Measurements from ENCODE around the gene GARIN5A.

GARIN5A gene

GRCh38 chr19:50435627-50436026 lies 41.0 kb downstream of the GARIN5A start:
- in situ Hi-C loops (cut with HindIII; ENCODE audit: low sequenced_read_pairs), result no loop called here

DNA sequence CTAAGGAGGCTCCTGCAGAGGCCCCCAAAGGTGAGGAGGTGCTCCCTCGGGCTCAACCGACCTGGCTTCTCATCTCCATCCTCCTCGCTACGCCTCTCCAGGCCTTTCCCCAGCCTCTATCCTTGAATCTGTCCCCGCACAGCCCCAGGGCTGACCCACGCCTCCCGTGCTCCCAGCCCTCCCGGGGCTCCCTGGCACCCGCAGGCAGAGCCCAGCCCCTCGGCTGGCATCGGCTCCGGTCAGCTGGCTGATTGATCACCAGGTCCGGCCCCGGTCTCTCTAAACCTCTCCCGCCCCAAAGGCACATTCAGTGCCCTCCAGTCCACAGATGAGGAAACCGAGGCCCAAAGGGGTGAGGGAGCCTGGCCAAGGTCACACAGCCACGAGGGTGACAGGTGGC lies 41.4 kb downstream of the GARIN5A start:
- in situ Hi-C loops (cut with HindIII; ENCODE audit: low sequenced_read_pairs), result no loop called here

DNA sequence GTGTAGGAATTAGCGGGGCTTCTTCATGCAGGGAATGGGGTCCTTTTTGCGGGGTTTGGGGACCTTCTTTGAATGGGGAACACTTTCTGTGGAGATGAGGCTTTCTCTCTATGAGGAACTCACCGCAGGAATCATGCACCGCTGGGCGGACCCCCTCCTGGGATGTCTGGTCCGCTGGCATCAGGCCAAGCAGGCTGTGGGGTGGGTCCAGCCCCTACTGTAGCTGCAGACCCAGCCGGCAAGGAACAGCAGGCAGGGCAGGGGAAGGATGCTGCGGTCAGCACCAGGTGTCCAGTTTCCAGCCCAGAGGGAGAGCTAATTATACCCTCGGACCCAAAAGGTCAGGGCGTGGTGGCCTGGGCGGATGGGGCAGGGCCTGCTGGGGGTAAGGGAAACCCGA lies 42.1 kb downstream of the GARIN5A start:
- in situ Hi-C loops (cut with HindIII; ENCODE audit: low sequenced_read_pairs), result no loop called here

GRCh38 chr19:50433201-50434180 lies 43.2 kb downstream of the GARIN5A start:
- in situ Hi-C loops (cut with HindIII; ENCODE audit: low sequenced_read_pairs), result no loop called here

GRCh38 chr19:50432221-50433028 lies 44.2 kb downstream of the GARIN5A start, which contains the start of gene MYBPC2:
Gene MYBPC2 (plus strand): TSS chr19:50432892. CDS start chr19:50432954, 62 bp downstream.
- in situ Hi-C loops (cut with HindIII; ENCODE audit: low sequenced_read_pairs), result no loop called here

GRCh38 chr19:50431343-50432220 lies 45.1 kb downstream of the GARIN5A start:
- in situ Hi-C loops (cut with HindIII; ENCODE audit: low sequenced_read_pairs), result no loop called here

- in situ Hi-C loops (cut with HindIII; ENCODE audit: low sequenced_read_pairs), result no loop called here
These were observed 45.7 kb downstream of the GARIN5A start for GRCh38 chr19:50430888-50431342.

GRCh38 chr19:50428772-50429463 lies 47.7 kb downstream of the GARIN5A start:
- in situ Hi-C loops (cut with HindIII; ENCODE audit: low sequenced_read_pairs), result no loop called here

- in situ Hi-C loops (cut with HindIII; ENCODE audit: low sequenced_read_pairs), result no loop called here
These were observed 48.6 kb downstream of the GARIN5A start for GRCh38 chr19:50427997-50428425.

GRCh38 chr19:50427318-50427925 lies 49.2 kb downstream of the GARIN5A start:
- in situ Hi-C loops (cut with HindIII; ENCODE audit: low sequenced_read_pairs), result no loop called here

- in situ Hi-C loops (cut with HindIII; ENCODE audit: low sequenced_read_pairs), result no loop called here
These were observed 51.1 kb downstream of the GARIN5A start for GRCh38 chr19:50425581-50425980.

DNA sequence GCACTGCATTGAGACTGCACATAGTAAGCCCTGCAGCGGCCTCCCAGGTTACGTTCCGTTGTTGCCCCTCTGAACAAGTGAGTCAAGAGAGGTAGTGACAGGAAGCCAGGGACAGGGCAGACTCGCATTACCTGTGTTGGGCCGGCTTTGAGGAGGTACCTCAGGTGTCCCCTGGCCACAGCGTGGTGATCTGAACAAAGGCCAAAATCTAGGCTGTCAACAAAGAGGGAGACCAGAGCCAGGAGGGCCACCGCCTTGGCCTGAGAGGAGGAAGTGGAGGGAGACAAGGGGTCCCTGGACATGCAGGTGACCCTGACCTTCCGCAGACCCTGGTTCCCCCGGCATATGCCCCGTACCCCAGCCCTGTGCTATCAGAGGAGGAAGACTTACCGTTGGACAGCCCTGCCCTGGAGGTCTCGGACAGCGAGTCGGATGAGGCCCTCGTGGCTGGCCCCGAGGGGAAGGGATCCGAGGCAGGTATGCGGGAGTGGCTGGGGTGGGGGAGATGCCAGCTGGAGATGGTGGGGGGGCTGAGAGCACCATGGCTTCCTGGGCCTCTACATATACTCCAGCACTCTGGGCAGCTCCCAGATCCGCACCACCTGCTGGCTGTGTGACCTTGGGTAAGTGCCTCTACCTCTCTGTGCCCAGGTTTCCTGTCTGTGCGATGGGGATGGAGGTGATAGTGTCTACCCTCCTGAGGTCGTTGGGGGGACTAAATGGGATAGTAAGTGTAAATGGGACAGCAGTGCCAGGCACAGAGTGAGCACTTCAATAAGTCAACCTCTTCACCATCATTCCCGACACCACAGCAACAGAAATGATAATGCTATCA lies 53.2 kb downstream of the GARIN5A start:
- in situ Hi-C loops (cut with HindIII; ENCODE audit: low sequenced_read_pairs), result no loop called here

GRCh38 chr19:50422397-50423278 lies 54.0 kb downstream of the GARIN5A start:
- in situ Hi-C loops (cut with HindIII; ENCODE audit: low sequenced_read_pairs), result no loop called here

- in situ Hi-C loops (cut with HindIII; ENCODE audit: low sequenced_read_pairs), result no loop called here
These were observed 55.8 kb downstream of the GARIN5A start for GRCh38 chr19:50420808-50421207.

DNA sequence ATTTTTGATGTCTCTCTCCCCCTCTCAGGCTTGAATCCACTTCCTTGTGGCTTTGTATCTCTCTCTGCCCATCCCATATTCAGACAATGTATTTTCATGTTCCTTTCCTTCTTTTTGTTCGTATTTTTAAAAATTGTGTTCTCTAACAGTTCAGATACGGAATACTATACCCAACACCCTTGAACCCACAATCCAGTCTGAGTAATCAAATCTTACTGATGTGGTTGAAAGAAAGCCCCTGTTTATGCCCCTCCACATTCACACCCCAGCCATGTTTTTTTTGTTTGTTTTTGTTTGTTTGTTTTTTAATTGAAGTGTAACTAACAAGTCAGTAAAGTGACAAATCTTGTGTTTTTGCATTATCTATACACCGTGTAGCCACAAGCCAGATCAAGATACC lies 56.5 kb downstream of the GARIN5A start:
- in situ Hi-C loops (cut with HindIII; ENCODE audit: low sequenced_read_pairs), result no loop called here

DNA sequence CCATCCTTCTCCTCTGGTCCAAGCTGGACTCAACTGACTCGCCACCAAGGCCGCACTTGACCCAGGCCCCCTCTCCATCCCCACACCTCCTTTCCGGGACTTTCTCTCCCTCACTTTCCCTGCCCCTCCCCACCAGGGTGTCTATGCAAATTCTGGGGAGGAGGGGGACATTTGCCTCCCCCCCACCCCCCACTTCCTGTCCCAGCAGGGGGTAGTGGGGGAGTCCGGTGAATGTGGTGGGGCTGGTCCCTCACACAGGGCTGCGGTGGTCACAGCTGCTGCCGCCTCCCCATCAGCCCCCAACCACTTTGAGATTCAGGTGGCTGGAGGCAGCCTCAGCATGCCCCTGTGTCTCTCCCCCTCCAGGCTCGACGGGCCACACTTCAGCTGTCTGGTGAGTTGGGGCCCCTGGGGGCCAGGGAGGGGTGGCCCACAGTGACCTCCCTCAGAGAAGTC lies 57.0 kb downstream of the GARIN5A start:
- in situ Hi-C loops (cut with HindIII; ENCODE audit: low sequenced_read_pairs), result no loop called here

GRCh38 chr19:50419022-50419579 lies 57.5 kb downstream of the GARIN5A start:
- in situ Hi-C loops (cut with HindIII; ENCODE audit: low sequenced_read_pairs), result no loop called here
